ENCODE data around the gene MATR3. TPM values are rescaled to one million over a fixed set of nuclear protein-coding genes. Genes with fewer than 3 reads are reported as not detected.

Gene MATR3
- total RNA-seq, 1 experiment from 2014 or later: 139 TPM

DNA sequence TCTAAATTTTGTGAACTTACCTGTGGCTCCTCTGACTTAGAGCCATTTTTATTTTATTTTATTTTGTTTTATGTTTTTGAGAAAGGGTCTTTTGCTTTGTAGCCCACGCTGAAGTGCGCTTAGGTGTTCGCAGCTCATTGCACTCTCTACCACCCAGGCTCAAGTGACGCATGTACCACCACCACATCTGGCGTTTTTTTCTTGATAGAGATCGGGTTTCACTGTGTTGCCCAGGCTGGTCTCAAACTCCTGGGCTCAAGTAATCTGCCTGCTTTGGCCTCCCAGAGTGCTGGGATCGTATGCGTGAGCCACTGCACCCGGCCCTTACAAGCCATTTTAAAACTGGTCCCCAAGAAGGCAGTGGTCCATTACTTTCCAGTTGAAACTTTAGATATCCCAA lies 18.5 kb downstream of the MATR3 start:
- Histone ChIP-seq H3K79me2 (ENCODE audit: low read length) (peaks cover 100% of the 10 kb centered on the region), H3F3A (ENCODE audit: low read length, unreplicated experiment) (peaks cover 4% of the 10 kb centered on the region), H3K9me2 (replicated peaks; ENCODE audit: low read length) (no peaks in the 10 kb centered on the region), H3K36me3 (ENCODE audit: low read depth, low read length) (peaks cover 39% of the 10 kb centered on the region), H3K4me2 (ENCODE audit: low read length) (no peak overlapping the region), H4K20me1 (ENCODE audit: low read length) (peaks cover 79% of the 10 kb centered on the region), H3K4me3 (ENCODE audit: low read length) (no peak overlapping the region), H3K4me1 (ENCODE audit: insufficient read depth, low read length) (peaks cover 12% of the 10 kb centered on the region; the same call in 1 of the 2 replicates), H3K27me3 (ENCODE audit: low read length) (no peaks in the 10 kb centered on the region), H3K27ac (ENCODE audit: low read length) (no peak overlapping the region), H3K9ac (ENCODE audit: low read length) (no peak overlapping the region), H3K9me3 (ENCODE audit: low read length) (no peaks in the 10 kb centered on the region), H2AFZ (ENCODE audit: low read length) (no peak overlapping the region)
- ChIA-PET POLR2A (ENCODE audit: unreplicated experiment) (no interaction called here), CTCF (no interaction called here)
- BruUV-seq (replicated peaks): no TSS peak
- ATAC-seq (no peak), DNase-seq (no peak)
- TF ChIP-seq EZH2 (IDR thresholded peaks at IDR 0.05; ENCODE audit: low read length, unreplicated experiment): no peak
- no peak for TF ChIP-seq CTCF (conservative IDR thresholded peaks at IDR 0.05; ENCODE audit: low read depth, low read length)
- TF ChIP-seq EZH2phosphoT487 (IDR thresholded peaks at IDR 0.05; ENCODE audit: borderline replicate concordance, low read length): no peak
- intact Hi-C loops (cut with micrococcal nuclease): no loop called here

GRCh38 chr5:139314276-139314675 lies 20.7 kb downstream of the MATR3 start:
- H3K4me1 ChIP-seq (ENCODE audit: insufficient read depth, low read length): peaks cover 12% of the 10 kb centered on the region; the same call in 1 of the 2 replicates
- peaks cover 47% of the 10 kb centered on the region for H3K36me3 ChIP-seq (ENCODE audit: low read depth, low read length)
- BruUV-seq (replicated peaks): no TSS peak
- intact Hi-C loops (cut with micrococcal nuclease): no loop called here
- H3K4me2 ChIP-seq (ENCODE audit: low read length): no peak overlapping the region
- no peak overlapping the region for H2AFZ ChIP-seq (ENCODE audit: low read length)
- H3K9ac ChIP-seq (ENCODE audit: low read length): no peak overlapping the region
- DNase-seq (no peak), ATAC-seq (no peak)
- H3K79me2 ChIP-seq (ENCODE audit: low read length): peaks cover 84% of the 10 kb centered on the region
- no peaks in the 10 kb centered on the region for H3K9me2 ChIP-seq (replicated peaks; ENCODE audit: low read length)
- H3K9me3 ChIP-seq (ENCODE audit: low read length): no peaks in the 10 kb centered on the region
- POLR2A ChIA-PET (ENCODE audit: unreplicated experiment): no interaction called here
- H3K4me3 ChIP-seq (ENCODE audit: low read length): no peak overlapping the region
- H3K27me3 ChIP-seq (ENCODE audit: low read length): no peaks in the 10 kb centered on the region
- TF ChIP-seq CTCF (conservative IDR thresholded peaks at IDR 0.05; ENCODE audit: low read depth, low read length) (no peak), EZH2 (IDR thresholded peaks at IDR 0.05; ENCODE audit: low read length, unreplicated experiment) (no peak), EZH2phosphoT487 (IDR thresholded peaks at IDR 0.05; ENCODE audit: borderline replicate concordance, low read length) (no peak)
- peaks cover 62% of the 10 kb centered on the region for H4K20me1 ChIP-seq (ENCODE audit: low read length)
- CTCF ChIA-PET: no interaction called here
- peaks cover 4% of the 10 kb centered on the region for H3F3A ChIP-seq (ENCODE audit: low read length, unreplicated experiment)
- H3K27ac ChIP-seq (ENCODE audit: low read length): no peak overlapping the region

- no peak overlapping the region for H3K4me3 ChIP-seq (ENCODE audit: low read length)
- no peaks in the 10 kb centered on the region for H3K9me3 ChIP-seq (ENCODE audit: low read length)
- H3K27me3 ChIP-seq (ENCODE audit: low read length): no peaks in the 10 kb centered on the region
- intact Hi-C loops (cut with micrococcal nuclease): no loop called here
- BruUV-seq (replicated peaks): no TSS peak
- DNase-seq: no peak
- no peak overlapping the region for H3K9ac ChIP-seq (ENCODE audit: low read length)
- peaks cover 55% of the 10 kb centered on the region for H4K20me1 ChIP-seq (ENCODE audit: low read length)
- H3K27ac ChIP-seq (ENCODE audit: low read length): no peak overlapping the region
- H3K4me2 ChIP-seq (ENCODE audit: low read length): no peak overlapping the region
- H2AFZ ChIP-seq (ENCODE audit: low read length): no peak overlapping the region
- peaks cover 50% of the 10 kb centered on the region for H3K36me3 ChIP-seq (ENCODE audit: low read depth, low read length)
- ChIA-PET POLR2A (ENCODE audit: unreplicated experiment) (no interaction called here), CTCF (no interaction called here)
- no peaks in the 10 kb centered on the region for H3K9me2 ChIP-seq (replicated peaks; ENCODE audit: low read length)
- H3F3A ChIP-seq (ENCODE audit: low read length, unreplicated experiment): peaks cover 4% of the 10 kb centered on the region
- no peak for ATAC-seq
- TF ChIP-seq EZH2phosphoT487 (IDR thresholded peaks at IDR 0.05; ENCODE audit: borderline replicate concordance, low read length): no peak
- no peak for TF ChIP-seq EZH2 (IDR thresholded peaks at IDR 0.05; ENCODE audit: low read length, unreplicated experiment)
- no peak for TF ChIP-seq CTCF (conservative IDR thresholded peaks at IDR 0.05; ENCODE audit: low read depth, low read length)
- H3K79me2 ChIP-seq (ENCODE audit: low read length): peaks cover 77% of the 10 kb centered on the region
- peaks cover 11% of the 10 kb centered on the region; the same call in 1 of the 2 replicates for H3K4me1 ChIP-seq (ENCODE audit: insufficient read depth, low read length)
These were observed 21.6 kb downstream of the MATR3 start for GRCh38 chr5:139315056-139315615.

Data from PC-3 (cell line).